Activated CD4-positive, alpha-beta T cell treated with anti-CD3 and anti-CD28 coated beads, Interleukin-10, Interleukin-2, amounts not matched to agents 100 ng/mL and 50 ng/mL, durations not matched to agents 16 hours and 8 hours (primary cell): ENCODE measurements around the gene S100A5.
A peak's percentile ranks its signal among the peaks of the same experiment; 100 is the strongest.
"Not testable (repeated sequence)": the region's sequence is repeated elsewhere in the genome, so short reads cannot be mapped to it uniquely, and the experiment has no call there.

ENCODE experiments used
- DNase-seq: peaks from one replicate; pipeline ENCODE4 v3.0.0-alpha.2; 2020

S100A5 gene

DNA sequence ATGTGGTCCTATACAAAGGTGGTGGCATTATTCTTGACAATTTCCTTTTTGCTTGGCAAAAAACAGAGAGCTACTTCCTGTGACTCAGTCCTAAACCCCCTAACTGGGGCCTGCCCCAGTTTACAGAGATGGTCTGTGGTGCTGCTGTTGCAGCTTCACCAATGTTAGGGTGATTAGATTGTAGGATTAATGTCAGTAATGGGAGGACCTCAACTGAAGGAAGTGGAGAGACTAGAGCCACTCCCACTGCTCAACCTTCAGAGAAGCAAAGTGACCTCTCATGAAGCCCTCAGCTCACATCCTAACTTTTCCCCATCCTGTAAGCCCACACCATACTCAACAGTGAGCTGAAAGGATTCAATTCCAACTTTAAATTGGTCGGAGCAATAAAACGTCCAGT is 8.6 kb downstream of the S100A5 start:
- peak; percentile 91 for DNase-seq

DNA sequence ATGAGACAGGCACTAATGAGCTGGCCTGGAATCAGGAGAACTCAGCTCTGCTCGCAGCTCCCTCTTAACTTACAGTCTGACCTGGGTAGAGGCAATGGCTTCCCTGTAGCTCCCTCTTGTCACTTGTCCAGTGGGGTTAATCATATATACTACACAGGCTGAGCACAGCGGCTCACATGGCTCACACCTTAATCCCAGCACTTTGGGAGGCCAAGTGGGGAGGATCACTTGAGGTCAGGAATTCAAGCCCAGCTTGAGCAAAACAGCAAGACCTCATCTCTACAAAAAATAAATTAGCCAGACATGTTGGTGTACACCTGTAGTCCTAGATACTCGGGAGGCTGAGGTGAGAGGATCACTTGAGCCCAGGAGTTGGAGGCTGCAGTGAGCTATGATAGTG is 9.1 kb downstream of the S100A5 start:
- DNase-seq, result no peak

DNA sequence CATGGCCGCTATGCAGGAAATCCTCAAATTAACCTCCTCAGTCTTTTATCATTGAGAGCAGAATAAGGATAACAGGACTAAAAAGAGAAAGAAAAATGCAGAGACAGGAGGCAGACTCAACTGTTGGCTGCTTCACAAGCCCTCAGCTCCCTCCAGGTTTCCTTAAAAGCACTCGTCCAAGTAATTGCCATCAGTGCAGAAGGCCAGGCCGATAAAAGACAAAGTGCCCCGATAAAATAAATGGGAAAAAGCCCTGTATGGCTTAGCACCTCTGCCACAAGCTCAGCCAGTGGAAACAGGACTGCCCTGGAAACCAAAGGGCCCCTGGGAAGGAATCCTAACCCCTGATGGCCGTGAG is 13.1 kb downstream of the S100A5 start:
- DNase-seq, result no peak

DNA sequence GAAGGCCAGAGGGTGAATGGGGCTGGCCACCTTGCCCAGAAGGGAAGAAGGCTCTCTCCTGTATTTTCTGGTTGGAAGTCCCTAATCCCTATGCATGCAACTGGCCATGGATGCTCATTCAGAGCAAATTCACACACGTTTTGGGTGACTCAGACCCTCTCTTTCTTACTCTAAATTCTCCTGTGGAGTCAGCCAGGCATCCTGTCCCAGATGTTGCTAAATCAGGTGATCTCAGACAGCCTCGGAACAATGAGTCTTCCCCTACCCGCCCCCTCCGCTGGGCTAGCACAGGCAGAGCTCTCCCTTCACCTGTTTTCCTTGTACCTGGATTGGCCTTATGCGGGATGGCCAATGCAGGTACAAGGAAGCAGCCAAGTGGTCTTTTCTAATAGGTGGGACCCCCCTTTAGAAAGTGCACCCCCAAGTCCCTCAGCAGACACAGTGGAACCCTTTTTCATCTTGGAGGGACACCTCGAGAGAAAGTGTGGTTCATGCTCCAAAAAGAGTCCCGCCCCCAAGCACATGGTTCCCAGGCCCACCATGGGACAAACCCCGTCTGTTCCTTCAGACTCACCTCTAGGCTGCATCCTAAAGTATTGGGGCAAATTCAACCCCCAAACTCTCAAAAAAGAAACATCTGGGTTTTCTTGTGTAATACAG is 13.6 kb downstream of the S100A5 start:
- no peak for DNase-seq

DNA sequence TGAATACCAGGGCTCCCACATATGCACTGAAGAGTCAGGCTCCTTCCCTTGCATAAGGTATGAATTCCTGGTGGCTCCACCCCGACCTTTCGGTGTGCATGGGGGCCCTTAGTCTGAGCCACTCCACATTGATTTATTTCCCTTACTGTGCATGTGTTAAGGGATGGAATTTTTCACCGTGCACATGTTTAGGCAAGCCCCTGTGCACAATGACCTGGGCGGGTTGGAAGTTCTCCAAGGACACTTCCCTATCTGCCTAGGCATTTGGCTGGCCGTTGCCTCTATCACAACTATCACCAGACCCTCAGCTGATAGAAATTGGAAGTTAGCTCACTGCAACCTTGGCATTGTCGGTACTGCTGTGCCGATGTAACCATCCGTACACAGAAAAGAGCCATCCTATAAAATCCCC is 14.6 kb downstream of the S100A5 start:
- no peak for DNase-seq

DNA sequence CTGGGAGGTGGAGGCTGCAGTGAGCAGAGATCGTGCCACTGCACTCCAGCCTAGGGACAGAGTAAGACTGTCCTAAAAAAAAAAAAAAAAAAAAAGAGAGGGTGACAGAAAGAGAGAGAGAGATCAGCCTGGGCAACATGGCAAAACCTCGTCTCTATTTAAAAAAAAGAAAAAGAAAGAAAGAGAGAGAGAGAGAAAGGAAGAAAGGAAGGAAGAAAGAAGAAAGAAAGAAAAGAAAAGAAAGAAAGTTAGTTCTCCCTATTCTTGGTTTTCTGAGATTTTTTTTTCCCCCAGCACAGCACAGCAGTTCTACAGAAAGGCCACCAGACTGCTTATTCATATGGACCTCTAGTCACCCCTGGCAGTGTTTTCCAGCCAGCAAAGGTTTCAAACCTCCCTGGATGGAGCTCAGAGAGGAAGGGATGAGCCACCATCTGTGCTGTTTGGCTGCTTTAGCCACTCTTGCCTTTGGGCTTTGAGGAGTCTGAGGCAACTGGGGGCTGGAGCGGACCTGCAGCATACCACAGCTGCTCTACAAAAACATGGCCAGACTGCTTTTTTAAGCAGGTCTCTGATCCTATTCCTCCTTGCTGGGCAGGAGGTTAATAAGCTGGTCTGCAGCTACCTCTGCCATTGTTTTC is 15.5 kb downstream of the S100A5 start:
- DNase-seq, result no peak

DNA sequence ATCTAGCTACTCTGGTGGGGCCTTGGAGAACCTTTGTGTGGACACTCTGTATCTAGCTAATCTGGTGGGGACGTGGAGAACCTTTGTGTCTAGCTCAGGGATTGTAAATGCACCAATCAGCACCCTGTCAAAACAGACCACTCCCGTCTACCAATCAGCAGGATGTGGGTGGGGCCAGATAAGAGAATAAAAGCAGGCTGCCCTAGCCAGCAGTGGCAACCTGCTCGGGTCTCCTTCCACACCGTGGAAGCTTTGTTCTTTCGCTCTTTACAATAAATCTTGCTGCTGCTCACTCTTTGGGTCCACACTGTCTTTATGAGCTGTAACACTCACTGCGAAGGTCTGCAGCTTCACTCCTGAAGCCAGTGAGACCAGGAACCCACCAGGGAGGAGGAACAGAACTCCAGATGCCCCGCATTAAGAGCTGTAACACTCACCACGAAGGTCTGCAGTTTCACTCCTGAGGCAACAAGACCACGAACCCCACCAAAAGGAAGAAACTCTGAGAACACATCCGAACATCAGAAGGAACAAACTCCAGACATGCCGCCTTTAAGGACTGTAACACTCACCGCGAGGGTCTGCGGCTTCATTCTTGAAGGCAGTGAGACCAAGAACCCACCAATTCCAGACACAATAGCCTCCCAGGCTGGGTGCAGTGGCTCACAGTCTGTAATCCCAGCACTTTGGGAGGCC is 18.2 kb downstream of the S100A5 start:
- DNase-seq, result not testable (repeated sequence)

DNA sequence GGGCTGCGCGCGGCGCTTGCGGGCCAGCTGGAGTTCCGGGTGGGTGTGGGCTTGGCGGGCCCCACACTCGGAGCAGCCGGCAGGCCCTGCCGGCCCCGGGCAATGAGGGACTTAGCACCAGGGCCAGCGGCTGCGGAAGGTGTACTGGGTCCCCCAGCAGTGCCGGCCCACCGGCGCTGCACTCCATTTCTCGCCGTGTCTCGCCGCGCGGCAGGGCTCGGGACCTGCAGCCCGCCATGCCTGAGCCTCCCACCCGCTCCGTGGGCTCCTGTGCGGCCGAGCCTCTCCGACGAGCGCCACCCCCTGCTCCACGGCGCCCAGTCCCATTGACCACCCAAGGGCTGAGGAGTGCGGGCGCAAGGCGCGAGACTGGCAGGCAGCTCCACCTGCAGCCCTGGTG is 18.9 kb downstream of the S100A5 start:
- not testable (repeated sequence) for DNase-seq

DNA sequence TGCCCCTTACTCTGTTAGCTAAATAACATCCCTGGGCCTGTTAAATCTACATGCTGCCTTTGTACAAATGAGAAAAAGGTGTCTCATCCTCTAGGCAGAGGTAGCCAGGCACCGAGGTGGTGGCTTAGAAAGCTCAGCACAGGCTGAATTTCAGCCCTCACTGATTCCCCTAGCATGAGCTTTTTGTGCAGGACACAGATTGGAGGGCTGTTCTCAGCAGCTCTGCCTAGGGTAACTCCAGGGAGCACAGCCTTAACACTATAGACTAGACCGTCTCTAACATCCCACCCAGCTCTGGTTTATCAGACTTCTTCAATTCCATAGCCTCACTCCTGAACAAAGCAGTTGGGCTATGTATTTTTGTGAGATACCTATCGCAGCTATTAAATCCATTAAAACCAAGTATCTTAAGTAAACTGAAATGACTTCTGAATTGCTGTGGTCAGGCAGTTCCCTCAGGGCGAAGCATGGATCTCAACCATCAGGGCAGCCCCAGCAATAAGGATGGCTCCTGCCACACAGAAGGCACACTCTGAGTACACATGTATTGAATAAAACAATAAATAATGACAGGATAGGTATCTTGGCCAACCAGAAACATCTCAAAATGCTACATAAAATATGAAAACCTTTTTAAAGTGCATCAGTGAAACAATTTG is 19.8 kb downstream of the S100A5 start:
- no peak for DNase-seq

DNA sequence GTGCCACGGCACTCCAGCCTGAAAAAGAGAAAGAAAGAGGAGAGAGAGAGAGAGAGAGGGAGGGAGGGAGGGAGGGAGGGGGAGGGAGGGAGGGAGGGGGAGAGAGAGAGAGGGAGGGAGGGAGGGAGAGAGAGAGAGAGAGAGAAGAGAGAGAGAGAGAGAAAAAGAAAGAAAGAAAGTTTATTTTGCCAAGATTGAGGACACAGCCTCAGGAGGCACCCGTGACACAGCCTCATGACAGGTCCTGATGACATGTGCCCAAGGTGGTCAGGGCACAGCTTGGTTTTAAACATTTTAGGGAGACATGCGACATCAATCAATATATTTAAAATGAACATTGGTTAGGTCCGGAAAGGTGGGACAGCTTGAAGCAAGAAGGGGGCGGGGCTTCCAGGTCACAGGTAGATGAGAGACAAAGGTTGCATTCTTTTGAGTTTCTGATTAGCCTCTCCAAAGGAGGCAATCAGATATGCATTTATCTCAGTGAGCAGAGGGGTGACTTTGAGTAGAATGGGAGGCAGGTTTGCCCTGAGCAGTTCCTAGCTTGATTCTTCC is 20.5 kb downstream of the S100A5 start:
- DNase-seq, result not testable (repeated sequence)

DNA sequence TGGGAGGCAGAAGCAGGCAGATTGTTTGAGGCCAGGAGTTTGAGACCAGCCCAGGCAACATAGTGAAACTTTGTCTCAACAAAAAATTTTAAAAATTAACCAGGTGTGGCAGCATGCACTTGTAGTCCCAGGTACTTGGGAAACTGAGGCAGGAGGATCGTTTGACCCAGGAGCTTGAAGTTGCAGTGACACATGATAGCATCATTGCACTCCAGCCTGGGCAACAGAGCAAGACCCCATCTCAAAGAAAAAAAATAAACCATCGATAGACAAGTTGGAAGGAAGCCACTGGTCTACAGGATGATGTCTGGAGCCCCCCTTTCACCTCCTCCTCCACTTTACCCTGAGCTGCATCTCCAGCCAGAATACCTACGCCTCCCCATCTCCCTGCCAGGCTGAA is 21.5 kb downstream of the S100A5 start:
- DNase-seq, result no peak

DNA sequence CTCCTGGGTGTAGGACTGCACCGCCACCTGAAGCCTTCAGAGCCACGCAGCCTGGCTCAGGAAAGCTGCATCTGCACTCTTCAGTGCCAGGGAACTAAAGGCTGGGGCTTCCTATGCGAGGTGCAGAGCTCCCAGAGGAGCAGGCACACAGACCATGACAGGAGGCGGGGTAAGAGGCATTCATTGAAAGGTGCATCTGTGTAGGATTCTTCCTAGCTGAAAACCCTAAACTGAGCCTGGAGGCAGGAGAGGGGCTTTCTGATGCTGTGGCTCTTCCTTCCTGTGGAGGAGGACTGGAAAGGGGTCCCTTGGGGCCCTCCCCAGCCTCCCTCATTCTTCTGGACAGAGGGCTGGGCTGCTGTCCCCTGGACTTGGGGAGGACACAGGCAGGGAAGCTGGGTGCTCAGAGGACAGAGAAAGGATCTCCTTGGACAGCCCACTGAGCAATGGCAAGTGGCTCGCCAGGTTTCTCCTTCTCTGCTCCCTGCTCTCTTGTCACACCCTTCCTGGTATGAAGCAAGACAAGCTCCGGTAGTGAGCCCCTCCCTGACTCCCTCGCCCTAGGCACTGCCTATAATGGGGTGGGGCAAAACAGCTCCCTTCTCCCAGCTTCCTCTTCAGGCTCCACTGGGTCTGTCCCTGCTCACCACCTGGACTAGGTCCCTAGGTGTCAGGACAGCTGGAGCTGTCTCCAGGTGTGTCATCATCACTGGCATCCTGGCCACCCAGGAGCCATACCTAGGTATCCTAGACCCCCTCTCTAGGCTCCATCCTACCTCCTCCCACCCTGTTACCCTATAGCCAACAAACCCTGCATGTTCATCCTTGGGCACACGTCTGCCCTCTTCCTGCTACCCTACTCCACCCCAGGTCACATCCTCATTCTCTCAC is 25.0 kb downstream of the S100A5 start:
- no peak for DNase-seq

DNA sequence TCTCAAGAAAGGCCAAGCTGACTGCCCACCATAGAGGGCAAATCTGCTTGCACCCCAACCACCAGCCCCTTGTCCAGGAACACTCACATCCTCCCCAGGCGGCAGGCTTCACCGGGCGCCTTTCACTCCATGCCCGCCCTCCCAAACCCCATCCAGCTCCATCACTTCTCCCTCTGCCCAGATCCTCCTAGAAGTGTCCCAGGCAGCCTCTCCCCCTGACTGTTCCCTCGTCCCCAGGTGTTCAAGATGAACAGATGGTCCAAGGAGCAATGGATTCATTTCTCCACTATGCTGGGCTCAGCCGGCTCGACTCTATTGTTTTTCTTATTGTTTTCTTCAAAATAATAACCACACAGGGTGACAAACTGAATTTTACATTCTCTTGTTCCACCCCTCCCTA is 27.1 kb downstream of the S100A5 start:
- no peak for DNase-seq

DNA sequence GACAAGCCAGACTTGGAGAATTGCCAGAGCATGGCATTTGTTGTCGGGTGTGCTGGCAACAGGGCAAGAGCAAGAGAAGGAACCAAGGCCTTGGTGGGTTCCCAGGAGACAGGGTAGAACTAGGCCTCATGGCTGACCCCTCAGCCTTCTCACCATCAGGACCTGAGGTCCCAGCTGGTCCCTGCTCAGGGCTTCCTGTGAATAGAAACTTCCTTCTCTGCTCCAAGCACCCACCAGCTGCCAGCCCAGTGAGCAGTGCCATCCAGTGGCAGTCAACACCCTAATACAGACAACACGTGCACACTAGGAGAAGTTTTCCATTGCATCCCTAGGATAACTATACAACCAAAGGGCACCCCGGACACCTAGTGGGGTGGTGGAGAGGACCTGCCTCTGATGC is 27.7 kb downstream of the S100A5 start:
- no peak for DNase-seq

DNA sequence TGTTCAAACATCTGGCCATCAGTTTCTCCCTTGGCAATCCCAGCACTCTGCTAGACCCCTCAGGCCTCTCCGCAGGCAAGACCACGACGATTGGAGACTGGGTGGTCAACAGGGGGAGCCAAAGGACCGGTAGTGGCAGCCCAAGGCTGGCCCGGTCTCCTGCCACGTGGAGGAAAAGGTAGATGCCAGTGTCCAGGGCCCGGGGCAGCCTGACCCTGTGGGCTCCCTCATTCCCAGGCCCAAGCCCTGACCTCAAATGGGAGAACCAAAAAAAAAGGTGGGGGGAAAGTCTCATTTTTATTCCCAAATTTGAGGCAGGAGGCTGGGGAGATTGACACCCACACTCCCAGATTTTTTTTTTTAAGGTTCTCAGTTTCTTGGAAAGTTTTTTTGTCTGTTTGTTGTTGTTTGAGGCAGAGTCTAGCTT is 29.7 kb downstream of the S100A5 start:
- DNase-seq, result peak; percentile 91

DNA sequence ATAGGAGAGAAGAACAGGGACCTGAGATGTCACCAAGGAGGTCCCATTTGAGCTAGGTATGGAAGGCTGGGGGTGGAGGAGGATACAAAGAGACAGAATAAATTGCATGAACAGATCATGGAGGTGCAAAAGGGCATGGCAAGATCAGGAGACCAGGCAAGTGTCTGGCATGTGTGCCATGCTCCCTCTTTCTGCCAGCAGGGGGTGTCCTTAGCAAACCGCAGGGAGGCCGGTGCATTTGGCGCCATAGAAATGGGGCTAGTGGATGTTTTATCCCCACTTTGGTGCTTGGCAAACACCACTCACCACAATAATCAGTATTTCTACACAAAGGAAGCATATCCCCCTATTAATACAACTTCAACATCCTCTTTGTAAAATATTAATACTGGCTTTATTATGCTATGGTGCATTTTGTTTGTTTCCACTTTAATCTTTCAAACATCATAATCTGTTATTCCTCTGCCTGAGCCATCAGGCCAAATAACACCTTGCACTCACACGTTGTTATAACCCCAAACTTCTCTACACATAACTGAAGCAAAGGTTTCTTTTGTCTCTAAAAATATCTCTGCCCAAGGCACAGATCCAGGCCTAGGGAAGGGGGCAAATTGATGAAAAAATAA is 30.9 kb downstream of the S100A5 start:
- peak; percentile 84 for DNase-seq

DNA sequence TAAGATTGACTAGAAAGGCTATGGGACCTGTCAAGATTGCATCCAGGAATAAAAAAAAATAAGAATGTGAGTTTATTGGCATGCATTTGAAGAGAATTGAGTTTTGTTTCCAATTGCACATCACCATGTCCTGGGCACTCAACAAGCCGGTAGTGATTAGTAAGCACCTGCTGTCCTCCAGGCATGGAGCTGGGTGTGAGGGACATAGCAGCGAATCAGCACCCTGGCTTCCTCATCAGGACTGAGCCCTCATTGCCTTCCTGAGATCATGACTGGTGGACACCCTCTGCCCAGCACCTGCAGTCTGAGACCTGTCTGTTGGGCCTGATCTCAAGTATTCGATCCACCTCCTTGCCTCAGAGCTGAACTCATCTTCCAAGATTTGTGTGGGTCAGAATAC is 31.7 kb downstream of the S100A5 start:
- DNase-seq, result no peak

DNA sequence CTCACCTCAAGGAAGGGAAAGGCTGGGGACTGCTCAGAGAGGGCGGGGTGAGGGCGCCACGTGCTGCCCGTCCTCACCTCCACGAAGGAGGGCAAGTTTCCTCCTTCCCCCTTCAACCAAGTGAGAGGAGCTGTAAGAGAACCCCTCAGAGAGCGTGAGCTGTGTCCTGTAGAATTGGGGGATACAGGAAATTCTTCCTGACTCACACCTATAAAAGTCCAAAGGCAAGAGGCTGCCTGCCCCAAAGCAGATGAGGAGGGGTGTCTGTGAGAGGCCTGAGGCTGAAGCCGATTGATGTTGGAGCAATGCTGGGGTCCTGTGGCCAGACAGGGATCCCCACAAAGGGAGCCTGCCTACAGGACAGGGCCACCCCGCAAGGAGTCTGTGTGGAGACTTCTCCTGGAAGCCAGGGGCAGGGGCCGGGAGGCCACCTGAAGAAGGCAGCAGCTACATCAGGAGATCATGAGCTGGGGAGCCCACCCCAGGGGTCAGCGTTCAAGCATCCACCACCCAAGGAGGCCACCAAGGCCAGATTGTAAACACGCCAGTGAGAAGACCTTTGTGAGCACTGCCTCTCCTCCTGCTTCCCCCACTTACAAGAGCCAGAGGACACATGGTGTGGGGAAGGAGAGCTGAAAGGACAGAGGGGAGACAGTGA is 32.7 kb downstream of the S100A5 start:
- no peak for DNase-seq

DNA sequence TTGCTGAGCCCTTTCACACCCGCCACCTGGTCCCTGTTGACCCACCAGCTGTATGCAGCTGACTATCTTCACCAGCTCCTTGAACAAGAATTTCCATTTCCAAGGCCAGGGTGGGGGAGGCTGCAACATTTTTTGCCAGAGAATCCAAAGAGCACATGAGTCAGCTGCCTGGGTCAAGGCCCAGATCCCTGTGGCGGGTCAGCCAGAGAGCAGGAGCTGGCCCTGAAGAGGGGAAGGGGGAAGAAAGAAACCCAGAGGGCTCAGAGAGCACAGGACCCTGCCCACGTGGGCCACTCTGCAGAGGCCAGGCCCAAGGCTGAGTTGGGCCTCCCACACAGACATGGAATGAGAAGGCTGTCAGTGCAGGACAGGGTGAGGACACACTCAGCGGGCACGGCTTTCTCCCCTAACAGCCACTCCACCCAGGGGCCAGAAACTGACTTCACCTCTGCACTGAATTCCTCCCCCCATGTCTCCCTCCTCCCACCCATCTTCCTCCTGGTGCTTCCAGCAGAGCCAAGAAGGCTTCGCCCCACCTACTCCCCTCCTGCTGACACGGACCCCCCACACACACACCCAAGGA is 33.8 kb downstream of the S100A5 start:
- DNase-seq, result no peak

DNA sequence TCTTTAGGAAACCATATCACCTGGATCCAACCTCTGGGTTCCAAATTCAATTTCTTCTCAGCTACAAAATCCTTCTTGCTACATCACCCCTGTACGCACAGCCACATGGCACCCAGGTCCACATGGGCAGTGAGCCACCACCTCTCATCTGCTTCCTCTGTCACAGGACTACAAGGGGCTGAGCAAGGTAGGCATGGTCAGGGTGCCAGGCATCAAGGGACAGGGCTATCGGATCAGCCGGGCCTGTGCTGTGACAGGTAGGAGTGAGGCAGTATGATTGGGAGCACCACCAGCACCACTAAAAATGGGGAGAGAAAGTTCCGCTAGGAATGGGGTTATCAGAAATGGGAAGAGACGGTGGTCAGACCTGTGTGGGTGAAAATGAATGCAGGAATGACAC is 34.3 kb downstream of the S100A5 start:
- no peak for DNase-seq

DNA sequence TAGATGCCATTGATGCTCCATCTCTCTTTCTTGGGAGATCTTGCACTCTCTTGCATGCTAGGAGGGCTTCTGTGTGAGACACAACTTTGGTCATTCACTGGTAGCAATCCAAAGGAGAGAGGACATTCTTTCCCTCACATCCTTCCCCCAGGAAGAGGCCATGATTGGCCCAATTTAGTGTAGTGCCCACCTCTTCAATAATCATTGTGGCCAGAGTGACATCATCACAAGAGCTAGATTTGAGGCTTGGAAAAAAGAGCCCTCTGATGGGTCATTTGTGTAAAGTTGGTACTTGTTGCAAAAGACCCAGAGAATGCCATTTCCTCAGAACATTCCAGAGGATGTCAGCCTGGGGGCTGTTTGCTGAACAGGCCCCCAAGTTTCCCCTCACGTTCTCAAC is 35.2 kb downstream of the S100A5 start:
- DNase-seq, result no peak
